GM10847 (cell line): Measurements from ENCODE around the gene PAAF1.

ENCODE experiments used
- POLR2A ChIP-seq: IDR thresholded peaks from 2 replicates; pipeline ENCODE4 v1.6.1; 2011; ENCODE audit not compliant: insufficient read length; ENCODE audit errors: extremely low read depth

Gene PAAF1

DNA sequence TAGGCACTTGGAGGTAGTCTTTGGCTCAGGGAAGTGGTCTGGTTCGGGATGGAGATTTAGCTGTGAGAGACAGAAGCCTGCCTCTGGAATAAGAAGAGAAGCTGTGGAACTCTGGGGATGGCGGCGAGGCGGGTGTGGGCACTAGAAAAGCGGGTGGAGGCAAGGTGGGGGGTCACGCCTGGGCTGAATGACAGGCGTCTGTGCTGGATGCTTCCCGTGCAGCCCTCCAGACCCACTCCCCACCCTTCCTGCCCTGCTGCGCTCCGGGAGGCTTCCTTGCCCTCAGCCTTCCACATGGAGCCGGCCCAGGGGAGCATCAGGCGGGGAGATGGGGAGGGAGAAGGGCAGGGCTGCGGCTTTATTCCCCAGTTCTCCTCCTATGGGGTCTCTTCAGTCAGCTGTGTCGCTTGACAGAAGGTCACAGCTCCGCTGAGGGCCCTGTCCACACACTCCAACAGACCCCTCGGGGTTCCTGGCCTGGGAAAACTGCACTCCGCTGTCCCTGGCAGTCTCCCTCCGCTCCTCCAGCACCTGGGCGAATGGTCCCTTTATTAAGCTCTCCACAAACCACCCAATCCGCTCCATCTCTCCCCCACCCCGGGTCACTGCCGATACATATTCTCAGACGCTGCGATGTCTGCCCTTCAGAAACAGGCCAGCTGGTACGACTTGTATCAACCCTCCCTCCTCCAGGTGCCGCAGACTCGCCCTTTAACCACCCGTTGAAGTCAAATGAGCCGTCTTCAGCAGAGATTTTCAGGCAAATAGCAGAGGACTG lies 80.3 kb downstream of the PAAF1 start:
- no peak for TF ChIP-seq POLR2A

DNA sequence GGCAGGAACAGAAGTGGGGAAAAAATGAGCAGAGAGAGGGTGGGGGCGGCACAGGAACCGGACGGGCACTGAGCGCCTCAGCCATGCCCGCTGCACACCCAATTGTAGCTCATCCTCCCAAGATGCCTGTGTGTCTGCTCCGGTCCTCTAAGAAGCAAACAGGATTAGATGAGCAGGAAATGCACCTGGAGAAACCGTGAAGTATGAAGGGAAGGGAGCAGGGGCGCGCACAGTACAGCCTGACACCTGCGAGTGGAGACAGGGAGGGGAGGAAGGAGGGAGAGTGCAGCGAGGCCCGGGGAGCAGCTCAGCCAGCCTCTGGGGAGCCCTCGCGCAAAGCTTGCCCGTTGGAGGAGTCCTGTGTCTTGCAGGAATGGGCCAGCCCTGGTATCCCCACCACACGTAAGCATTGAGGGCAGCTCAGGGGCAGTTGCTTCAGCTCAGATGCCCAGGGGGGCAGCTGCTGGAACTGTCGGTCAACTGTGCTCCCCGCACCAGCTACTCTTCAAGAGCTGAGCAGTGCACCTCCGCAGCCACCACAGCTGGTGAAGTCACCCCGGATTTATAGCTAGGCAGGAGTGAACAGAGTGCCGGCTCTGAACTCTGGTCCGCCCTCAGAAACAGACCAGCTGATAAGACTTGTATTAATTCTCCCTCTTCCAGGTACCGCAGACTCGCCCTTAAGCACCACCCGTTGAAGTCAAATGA lies 81.0 kb downstream of the PAAF1 start:
- no peak for TF ChIP-seq POLR2A

DNA sequence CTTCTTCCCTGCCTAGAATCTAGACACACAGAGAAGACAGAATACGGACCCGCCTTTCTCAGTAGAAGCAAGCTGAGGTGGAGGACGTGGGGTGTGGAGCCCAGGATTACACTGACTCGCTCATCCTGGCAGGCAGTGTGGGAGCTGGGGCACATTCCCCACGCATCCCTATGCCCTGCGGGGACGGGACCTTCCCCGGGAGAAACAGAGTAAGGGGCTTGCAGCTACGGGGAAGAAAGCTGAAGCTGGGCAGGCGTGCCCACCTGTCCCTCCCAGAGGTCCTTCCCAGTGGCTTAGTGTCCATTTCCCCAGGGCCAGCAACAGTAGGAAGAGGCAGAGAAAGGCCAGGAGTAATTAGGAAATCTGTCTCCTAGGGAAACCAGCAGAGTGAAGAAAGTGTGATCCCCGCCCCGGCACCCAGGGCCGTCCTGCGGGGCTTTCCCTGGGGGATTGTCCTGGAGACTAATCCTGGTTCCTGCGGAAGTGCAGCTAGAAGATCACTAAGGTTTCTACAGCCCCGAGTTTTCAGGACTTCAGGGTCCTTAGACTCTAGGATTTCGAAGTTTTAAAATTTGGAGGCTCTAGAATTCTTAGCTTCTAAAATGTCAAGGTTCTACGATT lies 81.8 kb downstream of the PAAF1 start:
- TF ChIP-seq POLR2A = no peak

DNA sequence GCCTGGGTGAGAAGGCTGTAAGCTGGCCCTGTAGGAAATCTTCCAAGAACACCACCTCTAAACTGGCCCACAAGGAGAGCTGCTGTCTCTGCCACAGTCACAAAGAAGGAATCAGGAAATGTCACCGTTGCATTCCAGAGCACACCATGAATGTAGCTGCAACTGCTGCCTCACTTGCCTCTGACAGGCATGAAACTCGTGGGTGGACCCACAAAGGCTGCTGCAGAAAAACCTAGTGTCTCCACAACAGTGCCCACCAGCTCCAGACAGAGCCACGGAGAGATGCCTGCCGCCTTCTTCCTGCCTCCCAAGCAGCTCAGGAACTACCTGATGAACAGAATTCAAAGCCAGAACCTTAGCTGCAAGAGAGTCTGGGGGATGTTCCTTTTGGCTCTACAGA lies 84.5 kb downstream of the PAAF1 start:
- no peak for TF ChIP-seq POLR2A

DNA sequence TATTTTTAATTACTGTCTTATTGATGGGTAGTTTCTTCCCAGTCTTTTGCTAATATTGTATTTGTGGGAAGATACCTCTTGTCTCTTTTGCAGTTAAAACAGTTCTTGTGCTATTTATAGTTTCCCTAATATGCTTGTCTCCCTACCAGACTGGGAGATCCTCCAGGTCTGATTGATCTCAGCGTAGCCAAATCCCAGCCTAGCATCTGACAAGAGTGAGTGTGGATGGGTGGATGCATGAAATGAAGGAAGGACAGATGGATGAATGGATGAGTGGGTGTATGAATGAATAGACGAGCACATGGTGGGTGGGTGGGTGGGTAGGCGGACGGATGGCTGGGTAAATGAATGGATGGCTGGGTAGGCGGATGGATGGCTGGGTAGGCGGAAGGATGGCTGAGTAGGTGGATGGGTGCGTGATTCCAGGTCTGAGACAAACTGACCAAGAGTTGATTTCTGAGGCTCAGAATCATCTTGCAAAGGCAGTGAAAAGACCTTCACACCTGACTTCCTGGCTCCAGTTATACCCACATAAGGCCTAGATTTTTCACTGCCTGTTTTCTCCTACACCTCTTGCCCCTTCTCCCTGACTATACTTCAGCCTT lies 85.4 kb downstream of the PAAF1 start:
- no peak for TF ChIP-seq POLR2A

DNA sequence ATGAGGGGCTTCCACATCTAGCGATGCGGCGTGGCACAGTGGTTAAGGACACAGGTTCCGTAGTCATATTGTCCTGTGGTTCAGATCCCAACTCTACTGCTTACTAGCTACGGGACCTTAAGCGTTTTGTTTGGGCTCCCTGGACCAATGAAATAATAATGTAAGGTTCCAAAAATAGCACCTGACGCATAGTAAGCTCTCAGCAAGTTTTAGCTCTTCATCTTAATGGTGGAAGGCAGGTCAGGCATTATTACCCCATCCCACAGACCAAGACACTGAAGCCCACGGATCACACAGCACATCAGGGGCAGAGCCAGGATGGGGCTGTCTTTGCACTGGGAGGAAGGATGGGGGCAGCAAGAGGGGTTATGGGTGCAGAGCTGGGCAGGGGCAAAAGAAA lies 87.1 kb downstream of the PAAF1 start:
- no peak for TF ChIP-seq POLR2A

DNA sequence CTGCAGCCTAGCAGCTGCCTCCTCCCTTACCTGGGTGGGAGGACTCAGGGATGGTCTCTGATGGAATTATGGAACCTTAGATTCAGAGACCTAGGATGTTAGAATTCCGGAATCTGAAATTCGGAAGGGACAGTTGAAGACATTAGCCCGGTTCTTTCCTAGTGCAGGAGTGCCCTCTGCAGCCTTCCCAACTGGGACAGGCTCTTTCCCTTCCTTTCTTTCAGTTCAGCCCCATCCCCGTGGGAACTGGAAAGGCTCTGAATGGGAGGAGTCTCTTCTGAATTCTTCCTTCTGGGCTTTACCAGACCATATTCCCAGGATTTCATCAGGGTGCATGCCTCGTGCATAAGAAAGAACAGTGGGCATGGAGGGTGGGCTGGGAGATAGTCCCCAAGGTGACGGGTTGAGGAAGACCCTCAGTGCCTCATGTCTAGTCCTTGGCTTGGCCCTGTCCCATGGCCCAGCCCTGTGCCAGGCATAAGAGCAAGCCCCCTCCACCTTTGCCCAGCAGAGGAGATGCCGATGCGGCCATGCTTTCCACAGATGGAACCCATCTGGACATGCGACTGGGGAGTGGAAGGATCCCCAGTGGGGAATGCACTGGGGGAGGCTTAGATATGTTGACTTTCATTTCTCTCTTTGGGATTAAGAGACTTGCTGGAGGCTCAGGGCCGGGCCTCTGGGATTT lies 88.4 kb downstream of the PAAF1 start:
- TF ChIP-seq POLR2A = no peak

DNA sequence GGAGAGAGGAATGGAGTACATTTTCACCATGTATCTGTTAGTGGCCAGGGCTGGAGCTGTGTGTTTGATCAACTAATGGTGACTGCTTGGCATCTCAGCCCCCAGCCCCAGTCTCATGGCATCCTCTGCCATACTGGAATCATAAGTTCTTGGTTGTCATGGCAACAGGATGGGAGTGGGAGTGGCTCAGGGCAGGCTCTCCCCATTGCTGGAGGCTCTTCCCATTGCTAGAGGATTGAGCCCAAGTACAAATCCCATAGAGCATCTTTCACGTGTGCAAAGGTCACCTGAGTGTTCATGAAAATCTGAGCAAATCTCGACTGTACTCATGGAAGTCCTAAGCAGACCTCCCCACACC lies 88.9 kb downstream of the PAAF1 start:
- TF ChIP-seq POLR2A = no peak

DNA sequence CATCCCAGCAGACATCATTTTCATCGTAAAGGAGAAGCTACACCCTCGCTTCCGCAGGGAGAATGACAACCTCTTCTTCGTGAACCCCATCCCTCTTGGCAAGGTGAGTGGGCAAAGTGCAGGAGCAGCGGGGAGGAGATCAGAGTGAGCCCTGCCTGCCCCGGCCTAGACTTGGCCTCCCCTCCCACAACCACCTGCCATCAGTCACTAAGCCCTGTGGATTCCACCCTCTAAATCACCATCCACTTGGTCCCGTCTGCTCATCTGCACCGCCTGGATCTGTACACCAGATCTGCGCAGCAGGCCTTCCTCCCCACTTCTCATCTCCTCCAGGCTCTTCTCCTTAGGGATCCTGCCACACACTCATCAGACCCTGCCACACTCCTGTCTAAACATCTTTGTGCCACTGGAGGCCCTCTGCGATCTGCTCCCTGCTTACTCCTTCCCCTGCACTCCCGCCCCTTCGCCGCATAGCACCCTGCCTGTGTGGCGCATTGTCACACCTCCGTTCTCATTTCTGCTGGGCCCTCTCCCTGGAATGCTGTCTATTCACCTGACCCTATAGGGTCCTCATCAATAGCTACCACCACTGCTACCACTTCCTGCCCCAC lies 91.7 kb downstream of the PAAF1 start:
- no peak for TF ChIP-seq POLR2A

DNA sequence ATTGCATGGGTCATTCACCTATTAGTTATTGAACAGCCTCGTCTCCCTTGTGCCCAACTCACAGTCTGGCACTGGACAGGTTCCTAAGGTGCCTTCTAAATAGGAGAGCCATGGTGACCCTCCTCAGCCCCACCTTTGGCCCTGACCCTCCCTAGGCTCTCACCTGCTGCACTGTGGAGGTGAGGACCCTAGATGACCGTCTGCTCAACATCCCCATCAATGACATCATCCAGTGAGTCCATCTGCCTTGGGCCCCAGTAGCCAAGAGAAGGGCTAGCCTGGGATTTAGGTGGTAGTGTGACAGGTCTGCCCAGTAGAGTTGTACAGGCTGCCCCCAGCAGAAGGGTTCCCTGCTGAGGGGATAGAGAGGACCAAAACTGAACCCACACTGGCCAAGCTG lies 92.3 kb downstream of the PAAF1 start:
- TF ChIP-seq POLR2A = no peak

DNA sequence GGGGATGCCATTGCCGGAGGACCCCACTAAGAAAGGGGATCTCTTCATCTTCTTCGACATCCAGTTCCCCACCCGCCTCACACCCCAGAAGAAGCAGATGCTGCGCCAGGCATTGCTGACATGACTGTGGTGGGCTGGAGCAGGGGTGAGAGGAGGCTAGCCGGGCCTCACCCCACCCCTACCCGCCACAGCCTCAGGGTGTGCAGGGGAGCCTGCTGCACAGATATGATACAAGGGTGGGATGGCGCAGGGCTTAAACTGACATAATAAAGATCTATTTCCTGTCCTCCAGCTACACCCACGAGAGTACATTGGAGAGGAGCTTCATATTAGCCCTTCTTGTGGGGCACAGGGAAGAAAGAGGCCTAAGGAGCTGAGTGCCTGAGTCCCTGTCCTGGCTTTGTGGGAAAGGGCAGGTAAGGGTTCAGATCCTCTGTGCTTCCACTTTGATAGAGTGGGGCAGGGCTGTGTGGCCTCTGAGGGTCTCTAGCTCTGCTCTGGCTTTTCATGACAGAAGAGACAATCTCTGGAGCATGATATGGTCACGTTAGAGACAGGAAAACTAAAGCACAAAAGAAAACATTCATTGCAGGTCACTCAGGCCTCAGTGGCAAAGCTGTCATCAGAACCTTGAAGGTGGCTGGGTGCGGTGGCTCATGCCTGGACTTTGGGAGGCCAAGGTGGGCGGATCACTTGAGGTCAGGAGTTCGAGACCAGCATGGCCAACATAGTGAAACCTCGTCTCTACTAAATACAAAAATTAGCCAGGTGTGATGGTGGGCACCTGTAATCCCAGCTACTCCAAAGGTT lies 93.4 kb downstream of the PAAF1 start:
- no peak for TF ChIP-seq POLR2A

DNA sequence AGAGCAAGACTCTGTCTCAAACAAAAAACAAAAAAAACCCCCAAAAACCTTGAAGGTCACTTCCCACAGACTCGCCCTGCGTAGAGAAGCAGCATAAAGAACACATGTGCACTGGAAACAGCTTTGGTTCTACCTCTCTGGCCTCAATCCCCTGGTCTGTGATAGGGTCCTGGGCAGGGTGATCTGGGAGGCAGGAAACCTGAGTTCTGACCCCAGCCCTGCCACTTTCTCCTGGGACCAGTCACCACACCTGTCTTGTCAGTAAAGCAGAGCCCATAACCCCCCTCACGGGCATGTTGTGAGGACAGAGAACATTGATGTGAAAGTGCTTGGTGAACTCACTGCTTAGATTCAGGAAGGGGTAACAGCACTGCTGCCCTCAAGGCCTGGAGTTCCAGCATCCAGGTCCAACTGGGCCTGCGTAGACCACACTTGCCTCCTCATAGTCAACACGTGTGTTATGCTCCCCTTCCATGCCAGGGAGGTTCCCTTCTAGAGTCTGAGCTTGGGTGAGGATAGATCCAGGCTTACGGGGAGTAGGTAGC lies 94.4 kb downstream of the PAAF1 start:
- TF ChIP-seq POLR2A = no peak

DNA sequence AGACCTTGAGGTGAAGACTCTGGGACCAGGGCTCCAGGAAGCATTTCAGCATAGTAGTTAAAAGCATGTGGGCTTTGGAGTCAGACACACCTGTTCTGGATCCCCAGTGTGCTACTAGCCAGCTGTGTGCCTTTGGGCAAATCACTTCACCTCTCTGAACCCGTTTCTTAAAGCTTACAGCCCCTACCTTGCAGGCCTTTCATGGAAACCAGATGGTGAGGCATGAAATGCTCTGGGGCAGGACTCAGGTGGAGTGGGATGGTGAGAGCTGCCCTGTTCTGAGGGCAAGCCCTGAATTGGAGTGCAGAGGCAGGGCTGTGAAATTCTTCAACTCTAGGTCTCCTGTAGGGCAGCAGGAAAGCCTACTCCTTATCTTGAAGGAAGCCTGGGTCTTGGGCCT lies 95.4 kb downstream of the PAAF1 start:
- no peak for TF ChIP-seq POLR2A
